ENCODE measurements around the gene THADA. TPM values are rescaled to one million over a fixed set of nuclear protein-coding genes. Genes with fewer than 3 reads are reported as not detected.

Gene THADA
- total RNA-seq, 1 experiment from 2014 or later = 27.5 TPM

GRCh38 chr2:43225093-43225787 lies 370.6 kb downstream of the THADA start (continued):
- TF ChIP-seq, protein P1, sequence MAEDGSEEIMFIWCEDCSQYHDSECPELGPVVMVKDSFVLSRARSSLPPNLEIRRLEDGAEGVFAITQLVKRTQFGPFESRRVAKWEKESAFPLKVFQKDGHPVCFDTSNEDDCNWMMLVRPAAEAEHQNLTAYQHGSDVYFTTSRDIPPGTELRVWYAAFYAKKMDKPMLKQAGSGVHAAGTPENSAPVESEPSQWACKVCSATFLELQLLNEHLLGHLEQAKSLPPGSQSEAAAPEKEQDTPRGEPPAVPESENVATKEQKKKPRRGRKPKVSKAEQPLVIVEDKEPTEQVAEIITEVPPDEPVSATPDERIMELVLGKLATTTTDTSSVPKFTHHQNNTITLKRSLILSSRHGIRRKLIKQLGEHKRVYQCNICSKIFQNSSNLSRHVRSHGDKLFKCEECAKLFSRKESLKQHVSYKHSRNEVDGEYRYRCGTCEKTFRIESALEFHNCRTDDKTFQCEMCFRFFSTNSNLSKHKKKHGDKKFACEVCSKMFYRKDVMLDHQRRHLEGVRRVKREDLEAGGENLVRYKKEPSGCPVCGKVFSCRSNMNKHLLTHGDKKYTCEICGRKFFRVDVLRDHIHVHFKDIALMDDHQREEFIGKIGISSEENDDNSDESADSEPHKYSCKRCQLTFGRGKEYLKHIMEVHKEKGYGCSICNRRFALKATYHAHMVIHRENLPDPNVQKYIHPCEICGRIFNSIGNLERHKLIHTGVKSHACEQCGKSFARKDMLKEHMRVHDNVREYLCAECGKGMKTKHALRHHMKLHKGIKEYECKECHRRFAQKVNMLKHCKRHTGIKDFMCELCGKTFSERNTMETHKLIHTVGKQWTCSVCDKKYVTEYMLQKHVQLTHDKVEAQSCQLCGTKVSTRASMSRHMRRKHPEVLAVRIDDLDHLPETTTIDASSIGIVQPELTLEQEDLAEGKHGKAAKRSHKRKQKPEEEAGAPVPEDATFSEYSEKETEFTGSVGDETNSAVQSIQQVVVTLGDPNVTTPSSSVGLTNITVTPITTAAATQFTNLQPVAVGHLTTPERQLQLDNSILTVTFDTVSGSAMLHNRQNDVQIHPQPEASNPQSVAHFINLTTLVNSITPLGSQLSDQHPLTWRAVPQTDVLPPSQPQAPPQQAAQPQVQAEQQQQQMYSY (CRISPR knock-in tag; IDR thresholded peaks at IDR 0.05) = peak; percentile 39; the same call in 1 of the 2 replicates
- TF ChIP-seq KAT7 (CRISPR knock-in tag; IDR thresholded peaks at IDR 0.05; ENCODE audit: borderline replicate concordance) (peak; percentile 64; the same call in 1 of the 2 replicates), TCF7 (CRISPR knock-in tag; IDR thresholded peaks at IDR 0.05; ENCODE audit: low read depth) (no peak), ATF6 (CRISPR knock-in tag; IDR thresholded peaks at IDR 0.05) (no peak), ZBTB21 (CRISPR knock-in tag; IDR thresholded peaks at IDR 0.05; ENCODE audit: borderline replicate concordance) (no peak), IRF1 (CRISPR knock-in tag; IDR thresholded peaks at IDR 0.05) (0 out of 2 replicates have a peak, but pooled peaks have one; percentile 8), ZNF317 (CRISPR knock-in tag; IDR thresholded peaks at IDR 0.05; ENCODE audit: borderline replicate concordance, low read depth) (no peak), FOXK1 (CRISPR knock-in tag; IDR thresholded peaks at IDR 0.05) (0 out of 2 replicates have a peak, but pooled peaks have one; percentile 6), JUN (CRISPR knock-in tag; IDR thresholded peaks at IDR 0.05) (peak; percentile 81; the same call in 1 of the 2 replicates), ZNF263 (CRISPR knock-in tag; IDR thresholded peaks at IDR 0.05; ENCODE audit: low read depth) (peak; percentile 35; the same call in 1 of the 2 replicates), FOXP1 (CRISPR knock-in tag; IDR thresholded peaks at IDR 0.05; ENCODE audit: borderline replicate concordance) (0 out of 2 replicates have a peak, but pooled peaks have one; percentile 60), RORB (CRISPR knock-in tag; IDR thresholded peaks at IDR 0.05) (no peak), TP53 (CRISPR knock-in tag; IDR thresholded peaks at IDR 0.05) (0 out of 2 replicates have a peak, but pooled peaks have one; percentile 6), NR3C1 (CRISPR knock-in tag; conservative IDR thresholded peaks at IDR 0.05; ENCODE audit: low read depth) (no peak), ARID4B (CRISPR knock-in tag; IDR thresholded peaks at IDR 0.05; ENCODE audit: borderline replicate concordance) (peak; percentile 91), ZNF219 (CRISPR knock-in tag; IDR thresholded peaks at IDR 0.05; ENCODE audit: borderline replicate concordance) (no peak), HMGXB4 (CRISPR knock-in tag; IDR thresholded peaks at IDR 0.05) (0 out of 2 replicates have a peak, but pooled peaks have one; percentile 36), JAZF1 (CRISPR knock-in tag; IDR thresholded peaks at IDR 0.05) (no peak), GABPB1 (CRISPR knock-in tag; IDR thresholded peaks at IDR 0.05) (no peak), ZBTB43 (CRISPR knock-in tag; IDR thresholded peaks at IDR 0.05) (0 out of 2 replicates have a peak, but pooled peaks have one; percentile 12)
- TF ChIP-seq, protein P2, sequence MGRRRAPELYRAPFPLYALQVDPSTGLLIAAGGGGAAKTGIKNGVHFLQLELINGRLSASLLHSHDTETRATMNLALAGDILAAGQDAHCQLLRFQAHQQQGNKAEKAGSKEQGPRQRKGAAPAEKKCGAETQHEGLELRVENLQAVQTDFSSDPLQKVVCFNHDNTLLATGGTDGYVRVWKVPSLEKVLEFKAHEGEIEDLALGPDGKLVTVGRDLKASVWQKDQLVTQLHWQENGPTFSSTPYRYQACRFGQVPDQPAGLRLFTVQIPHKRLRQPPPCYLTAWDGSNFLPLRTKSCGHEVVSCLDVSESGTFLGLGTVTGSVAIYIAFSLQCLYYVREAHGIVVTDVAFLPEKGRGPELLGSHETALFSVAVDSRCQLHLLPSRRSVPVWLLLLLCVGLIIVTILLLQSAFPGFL (CRISPR knock-in tag; IDR thresholded peaks at IDR 0.05; ENCODE audit: borderline replicate concordance) = 0 out of 2 replicates have a peak, but pooled peaks have one; percentile 38
- TF ChIP-seq, protein P3, sequence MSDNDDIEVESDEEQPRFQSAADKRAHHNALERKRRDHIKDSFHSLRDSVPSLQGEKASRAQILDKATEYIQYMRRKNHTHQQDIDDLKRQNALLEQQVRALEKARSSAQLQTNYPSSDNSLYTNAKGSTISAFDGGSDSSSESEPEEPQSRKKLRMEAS (CRISPR knock-in tag; IDR thresholded peaks at IDR 0.05) = peak; percentile 90; the same call in 1 of the 2 replicates
